ENCODE data around the gene STPG3.

- no peak for TF ChIP-seq GATA3 (IDR thresholded peaks at IDR 0.05; ENCODE audit: low read depth, low read length)
- TF ChIP-seq GATA2 (IDR thresholded peaks at IDR 0.05; ENCODE audit: low read depth, low read length) = no peak
Observed at GRCh38 chr9:137236238-137236935, 14.7 kb upstream of the STPG3 start.
